T-helper 1 cell treated with Interleukin-12 subunit alpha and Interleukin-12 subunit beta and Interleukin-4 antibody, amounts not matched to agents 30 μg/mL and 1 μg/mL, for 36 hours (primary cell): ENCODE results near the gene GPRIN3.

Source experiments
- H3K27ac Mint-ChIP-seq: one replicate; pipeline ENCODE4 v1.8.0; 2021; ENCODE audit warnings: mild to moderate bottlenecking, mixed read lengths
- H3K27me3 Mint-ChIP-seq: one replicate; pipeline ENCODE4 v1.8.0; 2021; ENCODE audit warnings: low read depth, mixed read lengths
- H3K36me3 Mint-ChIP-seq: one replicate; pipeline ENCODE4 v1.8.0; 2021; ENCODE audit warnings: low read depth, mixed read lengths
- H3K4me1 Mint-ChIP-seq: one replicate; pipeline ENCODE4 v1.8.0; 2021; ENCODE audit warnings: low read depth, mixed read lengths
- H3K4me3 Mint-ChIP-seq: one replicate; pipeline ENCODE4 v1.8.0; 2021; ENCODE audit warnings: mild to moderate bottlenecking, moderate library complexity, mixed read lengths
- H3K9me3 Mint-ChIP-seq: one replicate; pipeline ENCODE4 v1.8.0; 2021; ENCODE audit warnings: mixed read lengths

GPRIN3 gene

GRCh38 chr4:89249716-89250361 is 57.8 kb downstream of the GPRIN3 start:
- Mint-ChIP-seq H3K27me3 (no peaks in the 10 kb centered on the region), H3K4me3 (no peak overlapping the region), H3K9me3 (peaks cover 7% of the 10 kb centered on the region), H3K36me3 (peaks cover 55% of the 10 kb centered on the region), H3K4me1 (peaks cover 58% of the 10 kb centered on the region), H3K27ac (no peak overlapping the region)

- peaks cover 2% of the 10 kb centered on the region for H3K9me3 Mint-ChIP-seq
- peaks cover 52% of the 10 kb centered on the region for H3K36me3 Mint-ChIP-seq
- H3K4me1 Mint-ChIP-seq, result peaks cover 58% of the 10 kb centered on the region
- no peak overlapping the region for H3K4me3 Mint-ChIP-seq
- no peak overlapping the region for H3K27ac Mint-ChIP-seq
- no peaks in the 10 kb centered on the region for H3K27me3 Mint-ChIP-seq
These were observed 58.3 kb downstream of the GPRIN3 start for GRCh38 chr4:89249313-89249712.

- Mint-ChIP-seq H3K27me3 (no peaks in the 10 kb centered on the region), H3K9me3 (no peaks in the 10 kb centered on the region), H3K4me1 (peaks cover 59% of the 10 kb centered on the region), H3K4me3 (no peak overlapping the region), H3K36me3 (peaks cover 48% of the 10 kb centered on the region), H3K27ac (no peak overlapping the region)
These were observed 58.7 kb downstream of the GPRIN3 start for GRCh38 chr4:89248879-89249281.

- Mint-ChIP-seq H3K27me3 (no peaks in the 10 kb centered on the region), H3K36me3 (peaks cover 53% of the 10 kb centered on the region), H3K9me3 (no peaks in the 10 kb centered on the region), H3K4me1 (peaks cover 60% of the 10 kb centered on the region), H3K4me3 (no peak overlapping the region), H3K27ac (no peak overlapping the region)
These were observed 59.6 kb downstream of the GPRIN3 start for GRCh38 chr4:89247951-89248350.

GRCh38 chr4:89245459-89245858 is 62.1 kb downstream of the GPRIN3 start:
- no peaks in the 10 kb centered on the region for H3K27me3 Mint-ChIP-seq
- peak overlapping the region; percentile 24 for H3K27ac Mint-ChIP-seq
- peaks cover 66% of the 10 kb centered on the region for H3K4me1 Mint-ChIP-seq
- H3K4me3 Mint-ChIP-seq, result no peak overlapping the region
- peaks cover 64% of the 10 kb centered on the region for H3K36me3 Mint-ChIP-seq
- H3K9me3 Mint-ChIP-seq, result no peaks in the 10 kb centered on the region

- Mint-ChIP-seq H3K27me3 (no peaks in the 10 kb centered on the region), H3K4me1 (peaks cover 63% of the 10 kb centered on the region)
These were observed 63.8 kb downstream of the GPRIN3 start for GRCh38 chr4:89243733-89244252.

GRCh38 chr4:89242864-89243732 is 64.5 kb downstream of the GPRIN3 start:
- H3K4me3 Mint-ChIP-seq, result peak overlapping the region; percentile 43
- H3K36me3 Mint-ChIP-seq, result peaks cover 50% of the 10 kb centered on the region
- no peaks in the 10 kb centered on the region for H3K27me3 Mint-ChIP-seq

More at GRCh38 chr4:89243733-89244252, 63.8 kb downstream of the GPRIN3 start:
- Mint-ChIP-seq H3K4me3 (peak overlapping the region; percentile 43), H3K36me3 (peaks cover 55% of the 10 kb centered on the region), H3K27ac (peak overlapping the region; percentile 92), H3K9me3 (no peaks in the 10 kb centered on the region)

GRCh38 chr4:89242216-89242615 is 65.4 kb downstream of the GPRIN3 start:
- Mint-ChIP-seq H3K36me3 (peaks cover 45% of the 10 kb centered on the region), H3K27ac (no peak overlapping the region), H3K4me1 (peaks cover 56% of the 10 kb centered on the region)

More at GRCh38 chr4:89242864-89243732, 64.5 kb downstream of the GPRIN3 start:
- Mint-ChIP-seq H3K27ac (peak overlapping the region; percentile 92), H3K4me1 (peaks cover 61% of the 10 kb centered on the region), H3K9me3 (no peaks in the 10 kb centered on the region)

GRCh38 chr4:89230271-89230670 is 77.3 kb downstream of the GPRIN3 start:
- Mint-ChIP-seq H3K27me3 (no peaks in the 10 kb centered on the region), H3K9me3 (peaks cover 27% of the 10 kb centered on the region), H3K36me3 (peaks cover 5% of the 10 kb centered on the region), H3K27ac (no peak overlapping the region), H3K4me1 (peaks cover 8% of the 10 kb centered on the region), H3K4me3 (no peak overlapping the region)

More at GRCh38 chr4:89242216-89242615, 65.4 kb downstream of the GPRIN3 start:
- Mint-ChIP-seq H3K9me3 (no peaks in the 10 kb centered on the region), H3K27me3 (no peaks in the 10 kb centered on the region), H3K4me3 (no peak overlapping the region)

DNA sequence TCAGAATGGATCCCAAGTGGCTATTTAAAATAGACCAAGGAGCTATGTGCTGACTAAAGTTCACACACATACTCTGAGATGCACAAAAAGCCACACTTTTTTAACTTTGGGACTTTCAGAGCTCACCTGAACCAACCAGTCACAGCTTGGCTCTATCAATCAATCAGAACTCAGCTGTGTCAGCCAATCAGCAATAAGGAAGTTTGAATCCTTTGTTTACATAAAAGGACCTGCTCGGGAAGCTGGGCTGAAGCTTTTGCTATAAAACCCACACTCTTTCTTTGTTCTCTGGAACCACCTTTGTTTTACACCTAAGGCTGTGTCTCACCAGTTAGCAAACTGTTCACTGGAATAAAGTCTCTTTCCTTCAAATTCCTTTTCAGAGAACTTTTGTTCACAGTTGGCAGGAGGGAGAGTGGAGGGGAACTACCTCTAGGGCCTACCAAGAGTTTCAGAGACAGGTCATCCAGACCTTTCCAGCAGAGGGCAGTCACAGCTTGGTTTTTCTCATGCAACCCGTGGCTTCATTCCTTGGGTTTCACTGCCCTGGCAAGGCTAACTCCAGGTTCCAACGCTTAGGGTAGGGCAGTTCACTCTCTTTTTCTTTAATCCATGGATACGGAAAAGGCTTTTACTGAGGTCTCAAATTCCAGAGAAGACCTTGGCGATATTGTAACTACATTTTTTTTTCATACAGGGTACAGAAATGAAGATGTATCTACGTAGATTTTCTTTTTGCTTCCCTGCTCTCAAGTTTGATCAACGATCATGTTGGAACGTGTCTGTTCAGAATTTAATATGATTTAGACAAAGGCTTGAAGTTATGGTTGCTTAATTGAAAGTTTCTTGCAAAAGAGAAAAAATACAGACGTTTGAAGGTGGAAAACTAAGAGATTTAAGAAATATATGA is 80.7 kb downstream of the GPRIN3 start:
- H3K4me1 Mint-ChIP-seq, result peaks cover 15% of the 10 kb centered on the region
- H3K27me3 Mint-ChIP-seq, result no peaks in the 10 kb centered on the region
- peaks cover 6% of the 10 kb centered on the region for H3K9me3 Mint-ChIP-seq
- no peak overlapping the region for H3K27ac Mint-ChIP-seq
- no peak overlapping the region for H3K4me3 Mint-ChIP-seq
- peaks cover 1% of the 10 kb centered on the region for H3K36me3 Mint-ChIP-seq

DNA sequence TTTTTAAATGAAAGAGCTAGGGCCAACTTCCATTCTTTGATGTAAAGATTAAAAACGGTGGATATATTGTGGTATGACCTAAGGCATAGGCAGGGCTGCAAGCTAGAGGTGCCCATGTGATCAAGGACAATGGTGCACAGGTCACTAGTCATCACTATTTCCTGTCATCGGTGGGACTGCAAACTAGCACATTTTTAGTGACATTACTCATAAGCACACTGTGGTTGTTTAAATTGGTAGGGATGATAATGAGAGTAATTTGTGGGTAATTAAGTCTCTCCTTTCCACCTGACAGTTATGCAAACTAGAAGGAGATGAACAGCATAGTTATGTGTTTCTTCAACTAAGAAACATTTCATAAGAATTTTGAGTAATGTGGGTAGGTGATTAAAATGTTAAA is 85.4 kb downstream of the GPRIN3 start:
- Mint-ChIP-seq H3K4me1 (peaks cover 14% of the 10 kb centered on the region), H3K27me3 (peaks cover 4% of the 10 kb centered on the region), H3K9me3 (no peaks in the 10 kb centered on the region), H3K27ac (no peak overlapping the region), H3K4me3 (no peak overlapping the region), H3K36me3 (no peaks in the 10 kb centered on the region)

- H3K36me3 Mint-ChIP-seq, result no peaks in the 10 kb centered on the region
These were observed 86.3 kb downstream of the GPRIN3 start for GRCh38 chr4:89221167-89221867.

GRCh38 chr4:89218587-89218986 is 89.0 kb downstream of the GPRIN3 start:
- Mint-ChIP-seq H3K27ac (no peak overlapping the region), H3K36me3 (no peaks in the 10 kb centered on the region), H3K27me3 (peaks cover 8% of the 10 kb centered on the region), H3K9me3 (no peaks in the 10 kb centered on the region), H3K4me3 (no peak overlapping the region), H3K4me1 (peaks cover 8% of the 10 kb centered on the region)

More at GRCh38 chr4:89221167-89221867, 86.3 kb downstream of the GPRIN3 start:
- Mint-ChIP-seq H3K27ac (no peak overlapping the region), H3K4me1 (peaks cover 8% of the 10 kb centered on the region), H3K27me3 (peaks cover 4% of the 10 kb centered on the region), H3K4me3 (no peak overlapping the region), H3K9me3 (no peaks in the 10 kb centered on the region)
